Measurements from ENCODE around the gene BUB3. TPM values are rescaled to one million over a fixed set of nuclear protein-coding genes. Genes with fewer than 3 reads are reported as not detected.

Gene BUB3
- total RNA-seq, 1 donor from 2014 or later: 93.2 TPM

- DNase-seq (ENCODE audit: low spot score, unreplicated experiment): peak; percentile 23
- H3K36me3 Mint-ChIP-seq (ENCODE audit: insufficient read depth): no peaks in the 10 kb centered on the region
- peak overlapping the region; percentile 59 for H3K4me3 Mint-ChIP-seq (ENCODE audit: low read depth)
- H3K9me3 Mint-ChIP-seq (ENCODE audit: low read depth): no peaks in the 10 kb centered on the region
- peaks cover 17% of the 10 kb centered on the region for H3K4me1 Mint-ChIP-seq (ENCODE audit: low read depth)
- peaks cover 74% of the 10 kb centered on the region for H3K27me3 Mint-ChIP-seq
- no peak overlapping the region for H3K27ac Mint-ChIP-seq
- no peak for TF ChIP-seq CTCF (IDR thresholded peaks at IDR 0.05; ENCODE audit: unreplicated experiment)
Observed at GRCh38 chr10:123149568-123150270, 4.5 kb upstream of the BUB3 start.

- Mint-ChIP-seq H3K27me3 (peaks cover 66% of the 10 kb centered on the region), H3K9me3 (ENCODE audit: low read depth) (no peaks in the 10 kb centered on the region), H3K4me3 (ENCODE audit: low read depth) (peak overlapping the region; percentile 59), H3K36me3 (ENCODE audit: insufficient read depth) (no peaks in the 10 kb centered on the region), H3K27ac (no peak overlapping the region), H3K4me1 (ENCODE audit: low read depth) (peaks cover 21% of the 10 kb centered on the region)
- DNase-seq (ENCODE audit: low spot score, unreplicated experiment): no peak
- no peak for TF ChIP-seq CTCF (IDR thresholded peaks at IDR 0.05; ENCODE audit: unreplicated experiment)
Observed at GRCh38 chr10:123150271-123150985, 3.8 kb upstream of the BUB3 start.

- Mint-ChIP-seq H3K9me3 (ENCODE audit: low read depth) (no peaks in the 10 kb centered on the region), H3K36me3 (ENCODE audit: insufficient read depth) (peaks cover 2% of the 10 kb centered on the region), H3K27me3 (peaks cover 60% of the 10 kb centered on the region), H3K4me1 (ENCODE audit: low read depth) (peaks cover 23% of the 10 kb centered on the region), H3K27ac (no peak overlapping the region), H3K4me3 (ENCODE audit: low read depth) (no peak overlapping the region)
- no peak for DNase-seq (ENCODE audit: low spot score, unreplicated experiment)
- TF ChIP-seq CTCF (IDR thresholded peaks at IDR 0.05; ENCODE audit: unreplicated experiment): no peak
Observed at GRCh38 chr10:123150986-123151736, 3.0 kb upstream of the BUB3 start.

- H3K4me3 Mint-ChIP-seq (ENCODE audit: low read depth): no peak overlapping the region
- H3K27me3 Mint-ChIP-seq: peaks cover 56% of the 10 kb centered on the region
- H3K9me3 Mint-ChIP-seq (ENCODE audit: low read depth): no peaks in the 10 kb centered on the region
- peaks cover 4% of the 10 kb centered on the region for H3K36me3 Mint-ChIP-seq (ENCODE audit: insufficient read depth)
- no peak for DNase-seq (ENCODE audit: low spot score, unreplicated experiment)
- TF ChIP-seq CTCF (IDR thresholded peaks at IDR 0.05; ENCODE audit: unreplicated experiment): no peak
- peaks cover 23% of the 10 kb centered on the region for H3K4me1 Mint-ChIP-seq (ENCODE audit: low read depth)
- no peak overlapping the region for H3K27ac Mint-ChIP-seq
Observed at GRCh38 chr10:123151737-123152135, 2.5 kb upstream of the BUB3 start.

- peaks cover 13% of the 10 kb centered on the region for H3K36me3 Mint-ChIP-seq (ENCODE audit: insufficient read depth)
- H3K4me1 Mint-ChIP-seq (ENCODE audit: low read depth): peaks cover 23% of the 10 kb centered on the region
- no peak for DNase-seq (ENCODE audit: low spot score, unreplicated experiment)
- no peak for TF ChIP-seq CTCF (IDR thresholded peaks at IDR 0.05; ENCODE audit: unreplicated experiment)
- peaks cover 49% of the 10 kb centered on the region for H3K27me3 Mint-ChIP-seq
- H3K27ac Mint-ChIP-seq: peak overlapping the region; percentile 98
- peak overlapping the region; percentile 100 for H3K4me3 Mint-ChIP-seq (ENCODE audit: low read depth)
- no peaks in the 10 kb centered on the region for H3K9me3 Mint-ChIP-seq (ENCODE audit: low read depth)
Observed at GRCh38 chr10:123153486-123154091, 613 bp upstream of the BUB3 start.

All from progenitor cell of endocrine pancreas (in vitro differentiated cells).